KMS-11 (cell line): Measurements from ENCODE around the gene FAM117A.

ENCODE experiments used
- H2AFZ ChIP-seq: fragments of 200-600 bp; sonication (generic); 2 replicates; pipeline ENCODE4 v1.6.1; 2016; ENCODE audit warnings: antibody characterized with exemption, mixed run types, low read depth
- H3K27ac ChIP-seq: fragments of 200-600 bp; sonication (generic); 2 replicates; pipeline ENCODE4 v1.6.1; 2016; ENCODE audit warnings: mild to moderate bottlenecking, mixed run types
- H3K27me3 ChIP-seq: fragments of 200-600 bp; sonication (generic); 2 replicates; pipeline ENCODE4 v1.6.1; 2017; ENCODE audit warnings: mild to moderate bottlenecking, low read depth, mixed run types, moderate library complexity; ENCODE audit not compliant: insufficient read depth
- H3K36me3 ChIP-seq: fragments of 200-600 bp; sonication (generic); 2 replicates; pipeline ENCODE4 v1.6.1; 2017; ENCODE audit warnings: mild to moderate bottlenecking, mixed run types; ENCODE audit not compliant: insufficient read depth
- H3K4me1 ChIP-seq: fragments of 200-600 bp; sonication (generic); 2 replicates; pipeline ENCODE4 v1.6.1; 2016; ENCODE audit warnings: mild to moderate bottlenecking, low read depth, mixed run types; ENCODE audit not compliant: poor library complexity, severe bottlenecking
- H3K4me2 ChIP-seq: fragments of 200-600 bp; sonication (generic); 2 replicates; pipeline ENCODE4 v1.7.0; 2016; ENCODE audit warnings: mild to moderate bottlenecking, mixed run types
- H3K4me3 ChIP-seq: fragments of 200-600 bp; sonication (generic); IDR thresholded peaks from 2 replicates; pipeline ENCODE4 v1.6.1; 2017; ENCODE audit warnings: low read depth, low read length, mixed read lengths; ENCODE audit not compliant: insufficient read depth
- H3K79me2 ChIP-seq: fragments of 200-600 bp; sonication (generic); 2 replicates; pipeline ENCODE4 v1.6.1; 2016; ENCODE audit warnings: low read depth, mixed run types; ENCODE audit not compliant: insufficient read depth
- H3K9ac ChIP-seq: fragments of 200-600 bp; sonication (generic); 2 replicates; pipeline ENCODE4 v1.6.1; 2016; ENCODE audit warnings: mild to moderate bottlenecking, mixed run types
- H4K20me1 ChIP-seq: fragments of 200-600 bp; sonication (generic); 2 replicates; pipeline ENCODE4 v1.6.1; 2016; ENCODE audit warnings: mild to moderate bottlenecking, mixed run types; ENCODE audit not compliant: insufficient read depth
- CTCF ChIP-seq: fragments of 200-600 bp; sonication (generic); conservative IDR thresholded peaks from 2 replicates; pipeline ENCODE4 v1.6.1; 2017; ENCODE audit warnings: low read depth, mild to moderate bottlenecking, antibody characterized with exemption, low read length, moderate library complexity, mixed read lengths

The FAM117A gene

GRCh38 chr17:49715717-49716279 lies 48.1 kb downstream of the FAM117A start:
- Histone ChIP-seq H3K9ac (no peak overlapping the region), H3K27ac (peak overlapping the region; percentile 13; the same call in 1 of the 2 replicates), H3K4me3 (no peak overlapping the region), H3K79me2 (no peaks in the 10 kb centered on the region), H3K27me3 (no peaks in the 10 kb centered on the region), H3K36me3 (peaks cover 27% of the 10 kb centered on the region; the same call in 1 of the 2 replicates), H2AFZ (no peak overlapping the region), H3K4me2 (no peak overlapping the region), H4K20me1 (no peaks in the 10 kb centered on the region), H3K4me1 (no peaks in the 10 kb centered on the region)
- TF ChIP-seq CTCF: no peak

GRCh38 chr17:49715216-49715615 lies 48.7 kb downstream of the FAM117A start:
- no peaks in the 10 kb centered on the region for H3K27me3 ChIP-seq
- H3K4me3 ChIP-seq: no peak overlapping the region
- H3K27ac ChIP-seq: peak overlapping the region; percentile 13; the same call in 1 of the 2 replicates
- no peak overlapping the region for H3K4me2 ChIP-seq
- no peaks in the 10 kb centered on the region for H3K4me1 ChIP-seq
- no peak for TF ChIP-seq CTCF
- no peak overlapping the region for H2AFZ ChIP-seq
- peaks cover 24% of the 10 kb centered on the region; the same call in 1 of the 2 replicates for H3K36me3 ChIP-seq
- no peak overlapping the region for H3K9ac ChIP-seq
- H3K79me2 ChIP-seq: no peaks in the 10 kb centered on the region
- no peaks in the 10 kb centered on the region for H4K20me1 ChIP-seq

GRCh38 chr17:49708515-49709183 lies 55.3 kb downstream of the FAM117A start:
- H4K20me1 ChIP-seq: no peaks in the 10 kb centered on the region
- TF ChIP-seq CTCF: no peak; the same call in 1 of the 2 replicates
- H3K4me3 ChIP-seq: no peak overlapping the region
- H2AFZ ChIP-seq: no peak overlapping the region
- H3K36me3 ChIP-seq: no peaks in the 10 kb centered on the region; the same call in 1 of the 2 replicates
- peaks cover 22% of the 10 kb centered on the region for H3K4me1 ChIP-seq
- H3K4me2 ChIP-seq: no peak overlapping the region; the same call in 1 of the 2 replicates
- H3K79me2 ChIP-seq: peaks cover 18% of the 10 kb centered on the region
- peak overlapping the region; percentile 88; the same call in 1 of the 2 replicates for H3K27ac ChIP-seq
- no peaks in the 10 kb centered on the region for H3K27me3 ChIP-seq
- H3K9ac ChIP-seq: no peak overlapping the region

GRCh38 chr17:49707608-49708514 lies 56.1 kb downstream of the FAM117A start, which contains the start of gene SLC35B1:
SLC35B1 (minus strand) TSS chr17:49707964; CDS start chr17:49707833, 131 bp downstream.
- H2AFZ ChIP-seq: peak within 1 kb of the TSS; percentile 77
- peak within 1 kb of the TSS; percentile 98 for H3K9ac ChIP-seq
- H3K27me3 ChIP-seq: no peaks in the 10 kb centered on the region
- peak within 1 kb of the TSS; percentile 88 for H3K27ac ChIP-seq
- H3K36me3 ChIP-seq: no peaks in the 10 kb centered on the region; the same call in 1 of the 2 replicates
- H3K4me1 ChIP-seq: peaks cover 22% of the 10 kb centered on the region
- peak within 1 kb of the TSS; percentile 89 for H3K4me2 ChIP-seq
- no peaks in the 10 kb centered on the region for H4K20me1 ChIP-seq
- H3K79me2 ChIP-seq: peaks cover 18% of the 10 kb centered on the region
- TF ChIP-seq CTCF: peak; percentile 81
- H3K4me3 ChIP-seq: peak within 1 kb of the TSS; percentile 55
